Lung (tissue), 12 donors: ENCODE measurements around the gene PHGDH. TPM values are rescaled to one million over a fixed set of nuclear protein-coding genes. Genes with fewer than 3 reads are reported as not detected.

Source experiments
- ATAC-seq: fragments of 200-7000 bp; cut with Tn5 transposase; one replicate; pipeline ENCODE4 v1.9.1; 2020; ENCODE audit warnings: moderate number of reproducible peaks; ENCODE audit not compliant: insufficient read depth, low FRiP score
- DNase-seq, 3 donors: peaks; one replicate each; pipeline ENCODE4 v3.0.0-alpha.2; 2013 to 2017
- H3K27ac ChIP-seq, 2 donors: one replicate each; pipeline ENCODE4 v1.5.1; 2013; ENCODE audit warnings: mild to moderate bottlenecking in 2 of 2, moderate library complexity in 2 of 2, control low read depth in 1 of 2, inconsistent platforms in 1 of 2, low read depth in 1 of 2, low read length in 1 of 2
- H3K27me3 ChIP-seq, 3 donors: one replicate each; pipeline ENCODE4 v1.5.1; 2013; ENCODE audit warnings: low read length in 2 of 3; ENCODE audit not compliant: control insufficient read depth in 3 of 3, insufficient read depth in 3 of 3
- H3K36me3 ChIP-seq, 4 donors: one replicate each; pipeline ENCODE4 v1.5.1; 2013; ENCODE audit warnings: low read length in 4 of 4, mild to moderate bottlenecking in 1 of 4, moderate library complexity in 1 of 4; ENCODE audit not compliant: control insufficient read depth in 4 of 4, insufficient read depth in 4 of 4
- H3K4me1 ChIP-seq, 5 donors: one replicate each; pipeline ENCODE4 v1.5.1; 2013; ENCODE audit warnings: low read length in 5 of 5, mild to moderate bottlenecking in 2 of 5, moderate library complexity in 1 of 5; ENCODE audit not compliant: control insufficient read depth in 5 of 5, insufficient read depth in 5 of 5
- H3K4me3 ChIP-seq: one replicate; pipeline ENCODE4 v1.5.1; 2013; ENCODE audit warnings: mild to moderate bottlenecking, control low read depth, moderate library complexity
- H3K9ac ChIP-seq, 2 donors: one replicate each; pipeline ENCODE4 v1.5.1; 2013; ENCODE audit warnings: low read length in 2 of 2, control low read depth in 1 of 2; ENCODE audit not compliant: insufficient read depth in 1 of 2
- H3K9me3 ChIP-seq, 4 donors: one replicate each; pipeline ENCODE4 v1.5.1; 2013; ENCODE audit warnings: low read length in 3 of 4, mild to moderate bottlenecking in 1 of 4, moderate library complexity in 1 of 4; ENCODE audit not compliant: control insufficient read depth in 4 of 4, insufficient read depth in 3 of 4
- WGBS, 2 donors: extraction: QIAGEN DNeasy Blood & Tissue Kit; methylation state at CpG; one replicate each; pipeline ENCODE4 v1.1.7; 2013; 5-methylcytosine and 5-hydroxymethylcytosine counted together
- polyA plus RNA-seq, 2 donors: library from polyadenylated mRNA; stranded (reverse); fragments of 200-250 nt; gene quantifications; one replicate each; pipeline ENCODE4 v1.2.1, GENCODE V29; 2013
- total RNA-seq, 2 donors: library from RNA; depleted of rRNA in 1 of 2; stranded (reverse); fragments of >200 nt in 1 of 2; gene quantifications; one replicate each; pipeline ENCODE4 v1.2.1, GENCODE V29; 2014 to 2021
- TF ChIP-seq, protein P1 (sequence below): IDR thresholded peaks from 2 replicates; pipeline ENCODE4 v1.5.1; 2012; ENCODE audit warnings: mild to moderate bottlenecking; ENCODE audit errors: control extremely low read depth, extremely low read depth
- donor health status: control.
- donor health status: control.
- donor health status: Bipolar disorder and iron deficiency.
- donor health status: healthy.
- donor health status: DM: yes; HTN: yes; CAD: no.

The PHGDH gene
- total and polyA plus RNA-seq, 4 donors, result 28.8 to 133 (median 34.2) TPM

- Histone ChIP-seq H3K9me3 (no peaks in the 10 kb centered on the region), H3K36me3 (no peaks in the 10 kb centered on the region), H3K9ac (peak overlapping the region in 1 of 2 donors; percentile 73), H3K27ac (peak overlapping the region in 1 of 2 donors; percentile 15), H3K4me1 (peaks cover 0 to 35% (median 23%) of the 10 kb centered on the region in 5 donors), H3K4me3 (no peak overlapping the region), H3K27me3 (peaks cover 0 to 2% (median 0%) of the 10 kb centered on the region in 3 donors)
- TF ChIP-seq, protein P1, sequence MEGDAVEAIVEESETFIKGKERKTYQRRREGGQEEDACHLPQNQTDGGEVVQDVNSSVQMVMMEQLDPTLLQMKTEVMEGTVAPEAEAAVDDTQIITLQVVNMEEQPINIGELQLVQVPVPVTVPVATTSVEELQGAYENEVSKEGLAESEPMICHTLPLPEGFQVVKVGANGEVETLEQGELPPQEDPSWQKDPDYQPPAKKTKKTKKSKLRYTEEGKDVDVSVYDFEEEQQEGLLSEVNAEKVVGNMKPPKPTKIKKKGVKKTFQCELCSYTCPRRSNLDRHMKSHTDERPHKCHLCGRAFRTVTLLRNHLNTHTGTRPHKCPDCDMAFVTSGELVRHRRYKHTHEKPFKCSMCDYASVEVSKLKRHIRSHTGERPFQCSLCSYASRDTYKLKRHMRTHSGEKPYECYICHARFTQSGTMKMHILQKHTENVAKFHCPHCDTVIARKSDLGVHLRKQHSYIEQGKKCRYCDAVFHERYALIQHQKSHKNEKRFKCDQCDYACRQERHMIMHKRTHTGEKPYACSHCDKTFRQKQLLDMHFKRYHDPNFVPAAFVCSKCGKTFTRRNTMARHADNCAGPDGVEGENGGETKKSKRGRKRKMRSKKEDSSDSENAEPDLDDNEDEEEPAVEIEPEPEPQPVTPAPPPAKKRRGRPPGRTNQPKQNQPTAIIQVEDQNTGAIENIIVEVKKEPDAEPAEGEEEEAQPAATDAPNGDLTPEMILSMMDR, result no peak
- 60% methylated on average over 17 of the region's 17 CpGs for WGBS, 2 donors
- DNase-seq, result peak; percentile 38 to 62 (median 59)
- no peak for ATAC-seq
These were observed 1.5 kb downstream of the PHGDH start for GRCh38 chr1:119713039-119713748.

DNA sequence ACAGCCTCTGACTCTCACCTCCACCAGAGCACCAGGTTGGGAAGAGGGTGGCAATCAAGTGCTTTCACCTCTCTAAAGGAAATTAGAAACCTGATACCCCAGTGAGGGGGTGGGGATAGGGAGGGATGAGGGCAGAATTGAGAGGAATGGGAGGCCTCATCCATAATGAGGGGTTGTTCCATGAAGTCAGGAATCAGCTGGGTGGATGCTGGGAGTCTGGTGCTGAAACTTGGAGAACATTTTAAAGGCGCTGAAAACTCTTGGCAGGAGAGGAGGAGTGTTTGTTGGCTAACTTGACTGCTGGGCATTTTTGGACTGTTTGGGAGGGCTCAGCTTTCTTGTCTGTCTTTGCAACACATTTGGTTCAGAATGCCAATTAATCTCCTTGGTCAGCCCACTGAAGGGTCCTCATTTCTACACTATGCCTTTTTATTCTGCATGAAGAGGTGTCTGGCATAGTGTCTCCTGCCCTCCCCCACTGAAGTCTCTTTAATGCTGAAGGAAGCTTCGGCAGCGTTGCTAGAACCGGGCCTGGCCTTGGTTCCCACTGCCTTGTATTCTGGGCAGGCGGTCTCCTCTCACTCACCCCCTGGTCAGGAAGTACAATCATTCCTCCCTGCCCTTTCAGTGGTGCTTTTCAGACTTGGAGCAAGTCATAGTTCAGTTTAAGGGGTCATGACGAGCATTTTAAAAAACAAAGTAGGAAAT lies 2.2 kb downstream of the PHGDH start:
- H3K4me3 ChIP-seq, result no peak overlapping the region
- TF ChIP-seq, protein P1, result no peak
- WGBS, 2 donors, result 83 to 91% methylated on average over 6 of the region's 6 CpGs
- H3K9ac ChIP-seq, result peak overlapping the region in 1 of 2 donors; percentile 73
- DNase-seq, result peak; percentile 40 to 73 (median 65)
- peaks cover 0 to 35% (median 23%) of the 10 kb centered on the region in 5 donors for H3K4me1 ChIP-seq
- no peaks in the 10 kb centered on the region for H3K9me3 ChIP-seq
- H3K27me3 ChIP-seq, result peaks cover 0 to 2% (median 0%) of the 10 kb centered on the region in 3 donors
- no peak overlapping the region for H3K27ac ChIP-seq
- ATAC-seq, result no peak
- no peaks in the 10 kb centered on the region for H3K36me3 ChIP-seq

- ATAC-seq (no peak), DNase-seq (peak in 2 of 3 donors; percentile 10 to 38)
- 84 to 85% methylated on average over 8 of the region's 8 CpGs for WGBS, 2 donors
- no peaks in the 10 kb centered on the region for H3K9me3 ChIP-seq
- no peak overlapping the region for H3K27ac ChIP-seq
- H3K4me1 ChIP-seq, result peaks cover 0 to 35% (median 23%) of the 10 kb centered on the region in 5 donors
- H3K36me3 ChIP-seq, result no peaks in the 10 kb centered on the region
- TF ChIP-seq, protein P1, result no peak
- H3K27me3 ChIP-seq, result no peaks in the 10 kb centered on the region
- no peak overlapping the region for H3K4me3 ChIP-seq
- no peak overlapping the region for H3K9ac ChIP-seq
These were observed 2.8 kb downstream of the PHGDH start for GRCh38 chr1:119714583-119714982.
